VCaP (cell line): ENCODE data around the gene HNRNPUL2.
"Not testable (repeated sequence)": the region's sequence is repeated elsewhere in the genome, so short reads cannot be mapped to it uniquely, and the experiment has no call there.

Experiments
- H3K27ac ChIP-seq: fragments of 450-650 bp; 2 replicates; pipeline ENCODE4 v1.5.1; 2017
- TF ChIP-seq, protein P1 (sequence below): fragments of 450-650 bp; conservative IDR thresholded peaks from 2 replicates; pipeline ENCODE4 v1.5.1; 2017; ENCODE audit warnings: mild to moderate bottlenecking, moderate library complexity

HNRNPUL2 gene

DNA sequence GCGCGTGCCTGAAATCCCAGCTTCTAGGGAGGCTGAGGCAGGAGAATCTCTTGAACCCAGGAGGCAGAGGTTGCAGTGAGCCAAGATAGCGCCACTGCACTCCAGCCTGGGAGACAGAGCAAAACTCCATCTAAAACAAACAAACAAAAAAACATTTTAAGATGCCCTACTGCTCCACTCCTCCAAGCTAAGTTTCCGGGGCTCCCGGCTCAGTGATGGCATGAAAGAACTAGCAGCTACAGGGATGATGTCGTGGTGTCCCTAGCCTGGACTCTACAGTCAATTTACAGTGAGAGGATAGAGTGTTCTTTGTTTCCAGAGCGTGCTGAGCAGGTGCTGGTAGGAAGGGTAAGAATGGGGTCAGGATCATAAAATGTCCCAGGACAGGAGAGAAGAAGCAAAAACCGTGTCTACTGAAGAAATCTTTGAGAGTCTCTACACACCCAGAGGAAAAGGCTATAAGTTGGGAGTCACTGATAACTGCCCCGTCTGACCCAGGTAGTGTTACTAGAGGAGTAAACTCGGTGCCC, 27.9 kb upstream of the HNRNPUL2 start:
- TF ChIP-seq, protein P1, sequence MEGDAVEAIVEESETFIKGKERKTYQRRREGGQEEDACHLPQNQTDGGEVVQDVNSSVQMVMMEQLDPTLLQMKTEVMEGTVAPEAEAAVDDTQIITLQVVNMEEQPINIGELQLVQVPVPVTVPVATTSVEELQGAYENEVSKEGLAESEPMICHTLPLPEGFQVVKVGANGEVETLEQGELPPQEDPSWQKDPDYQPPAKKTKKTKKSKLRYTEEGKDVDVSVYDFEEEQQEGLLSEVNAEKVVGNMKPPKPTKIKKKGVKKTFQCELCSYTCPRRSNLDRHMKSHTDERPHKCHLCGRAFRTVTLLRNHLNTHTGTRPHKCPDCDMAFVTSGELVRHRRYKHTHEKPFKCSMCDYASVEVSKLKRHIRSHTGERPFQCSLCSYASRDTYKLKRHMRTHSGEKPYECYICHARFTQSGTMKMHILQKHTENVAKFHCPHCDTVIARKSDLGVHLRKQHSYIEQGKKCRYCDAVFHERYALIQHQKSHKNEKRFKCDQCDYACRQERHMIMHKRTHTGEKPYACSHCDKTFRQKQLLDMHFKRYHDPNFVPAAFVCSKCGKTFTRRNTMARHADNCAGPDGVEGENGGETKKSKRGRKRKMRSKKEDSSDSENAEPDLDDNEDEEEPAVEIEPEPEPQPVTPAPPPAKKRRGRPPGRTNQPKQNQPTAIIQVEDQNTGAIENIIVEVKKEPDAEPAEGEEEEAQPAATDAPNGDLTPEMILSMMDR = no peak
- H3K27ac ChIP-seq = no peak overlapping the region

DNA sequence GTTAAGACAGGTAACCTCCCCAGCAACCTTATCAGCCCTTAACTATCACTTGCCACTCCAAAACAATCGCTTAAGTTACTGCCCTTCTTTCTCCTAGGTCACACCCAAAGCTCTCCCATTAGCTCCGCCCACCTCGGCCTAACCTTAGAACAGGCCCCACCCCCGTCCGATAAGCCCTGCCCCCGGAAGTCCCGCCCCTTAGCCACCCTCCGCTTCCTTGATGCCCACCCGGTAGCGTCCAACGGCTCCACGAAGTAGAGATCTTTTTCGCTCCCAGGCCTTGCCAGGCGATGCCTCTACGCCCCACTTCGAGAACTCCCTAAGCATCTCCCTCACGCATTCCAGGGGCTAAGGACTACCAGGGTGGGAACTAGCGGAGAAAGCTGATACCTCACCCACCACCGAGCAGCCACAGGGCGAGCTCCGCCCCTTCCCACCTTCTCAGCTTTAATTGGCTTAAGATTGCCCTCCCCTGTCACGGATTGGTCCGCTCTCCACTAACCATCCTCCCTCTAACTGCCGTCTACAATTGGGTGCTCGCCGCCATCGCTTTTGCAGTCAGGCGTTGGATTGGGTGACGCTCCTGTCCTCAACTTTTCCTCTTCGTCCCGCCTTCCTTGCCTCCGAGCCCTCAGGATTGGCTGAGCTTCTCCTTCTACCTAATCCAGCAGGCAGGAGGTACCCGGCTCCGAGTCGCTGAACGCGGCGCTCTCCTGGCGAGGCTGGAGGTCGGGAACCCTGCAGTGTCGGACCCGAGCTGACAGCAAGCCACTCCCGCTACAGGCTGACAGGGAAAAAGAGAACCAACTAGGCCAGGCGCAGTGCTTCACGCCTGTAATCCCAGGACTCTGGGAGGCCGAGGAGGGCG, 26.7 kb upstream of the HNRNPUL2 start, which contains the start of gene ZBTB3:
Gene ZBTB3 (minus strand): TSS at position 425 of the 868 bp plus-strand sequence. CDS start 496 bp downstream, outside the sequence.
- TF ChIP-seq, protein P1 = no peak
- peak within 1 kb of the TSS; percentile 76 for H3K27ac ChIP-seq

DNA sequence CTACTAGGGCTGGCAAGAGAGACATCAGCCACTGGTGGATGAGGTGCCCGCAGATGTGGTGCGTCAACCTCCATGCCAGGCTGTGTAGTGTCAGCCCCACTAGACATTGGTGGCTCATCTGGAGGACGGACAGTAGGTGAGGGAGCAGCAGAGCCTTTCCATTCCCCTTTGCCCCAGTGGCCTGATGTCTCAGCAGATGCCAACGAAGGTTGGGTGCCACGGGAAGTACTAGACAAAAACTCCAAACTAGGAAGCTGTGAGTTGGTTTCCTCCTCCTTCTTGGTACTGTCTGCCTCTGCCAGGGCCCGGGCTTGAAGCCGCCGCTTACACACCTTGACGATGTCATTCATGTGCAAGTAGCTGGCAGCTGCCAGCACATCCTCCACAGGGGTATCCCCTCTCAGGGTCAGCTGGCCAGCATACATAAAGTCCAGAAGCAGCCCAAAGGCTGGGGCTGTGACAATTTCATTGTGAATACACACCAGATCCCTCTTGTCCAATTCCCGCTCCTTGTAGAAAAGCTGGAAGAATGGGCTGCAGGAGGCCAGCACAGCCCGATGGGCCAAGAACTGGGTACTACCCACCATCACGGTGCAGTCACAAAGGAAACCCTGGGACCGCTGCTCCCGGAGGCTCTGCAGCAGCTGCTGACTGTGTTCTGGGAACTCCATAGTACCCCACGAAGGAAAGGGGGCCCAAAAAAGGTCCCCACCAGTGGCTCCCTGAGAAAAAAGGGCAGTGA, 25.9 kb upstream of the HNRNPUL2 start:
- TF ChIP-seq, protein P1 = no peak
- peak overlapping the region; percentile 76 for H3K27ac ChIP-seq

DNA sequence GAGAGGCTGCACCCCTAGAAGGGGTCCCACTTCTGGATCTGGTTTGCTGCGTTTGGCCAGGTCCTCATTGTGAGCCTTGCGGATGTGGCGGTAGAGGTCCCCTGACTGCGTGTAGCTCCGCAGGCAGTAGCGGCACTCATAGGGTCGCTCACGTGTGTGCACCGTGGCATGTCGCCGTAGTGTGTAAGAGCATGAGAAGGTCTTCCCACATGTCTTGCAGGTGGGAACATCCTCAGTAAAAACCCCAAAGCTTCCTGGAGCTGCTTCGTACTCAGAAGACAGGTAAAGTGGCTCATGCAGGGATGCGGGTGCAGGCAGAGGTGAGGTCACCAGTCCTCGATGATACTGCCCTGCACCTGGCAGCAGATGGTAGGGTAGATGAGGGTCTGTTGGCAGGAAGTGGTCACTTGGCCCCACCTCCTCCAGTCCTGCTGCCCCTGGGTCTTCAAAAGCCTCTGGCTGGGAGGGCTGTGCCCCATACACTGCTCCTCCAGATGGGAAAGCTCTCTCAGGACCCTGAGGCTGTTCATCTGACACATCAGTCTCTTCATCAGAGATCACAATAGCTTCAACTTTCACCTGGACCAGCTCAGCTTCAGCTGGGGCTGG, 25.0 kb upstream of the HNRNPUL2 start:
- H3K27ac ChIP-seq = no peak overlapping the region
- TF ChIP-seq, protein P1 = no peak

DNA sequence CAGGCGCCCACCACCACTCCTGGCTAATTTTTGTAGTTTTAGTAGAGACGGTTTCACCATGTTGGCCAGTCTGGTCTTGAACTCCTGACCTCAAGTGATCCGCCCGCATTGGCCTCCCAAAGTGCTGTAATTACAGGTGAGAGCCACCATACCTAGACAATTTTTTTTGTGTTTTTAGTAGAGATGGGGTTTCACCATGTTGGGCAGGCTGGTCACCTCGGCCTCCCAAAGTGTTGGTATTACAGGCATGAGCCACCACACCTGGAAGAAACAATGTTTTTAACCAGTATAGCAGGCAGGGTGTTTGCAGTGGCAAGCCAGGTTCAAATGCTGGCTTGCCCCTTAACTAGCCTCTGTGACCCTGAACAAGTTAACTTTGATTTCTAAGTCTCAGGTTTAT, 22.7 kb upstream of the HNRNPUL2 start:
- H3K27ac ChIP-seq = not testable (repeated sequence)

DNA sequence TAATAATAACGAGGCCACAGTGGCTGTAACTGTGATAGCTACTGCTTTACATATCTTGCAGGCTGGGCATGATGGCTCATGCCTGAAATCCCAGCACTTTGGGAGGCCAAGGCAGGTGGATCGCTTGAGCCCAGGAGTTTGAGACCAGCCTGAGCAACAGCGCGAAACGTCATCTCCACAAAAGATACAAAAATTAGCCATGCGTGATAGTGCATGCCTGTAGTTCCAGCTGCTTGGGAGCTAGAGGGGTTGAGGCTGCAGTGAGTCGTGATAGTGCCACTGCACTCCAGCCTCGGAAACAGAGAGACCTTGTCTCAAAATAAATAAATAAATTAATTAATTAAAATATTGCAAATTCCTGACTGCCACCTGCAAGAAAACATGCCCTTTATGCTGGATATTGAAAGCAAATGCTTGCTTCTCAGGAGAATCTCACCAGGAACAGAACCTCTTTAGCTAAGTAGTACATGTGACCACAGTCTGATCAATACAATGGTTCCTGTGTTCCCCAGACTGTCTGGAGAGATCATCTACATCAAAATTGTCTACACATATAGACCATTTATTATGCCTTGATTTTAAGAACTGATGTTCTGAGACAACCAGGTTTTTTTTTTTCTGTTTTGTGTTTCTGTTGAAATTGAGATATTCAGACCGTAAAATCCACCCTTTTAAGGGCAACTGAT, 20.4 kb upstream of the HNRNPUL2 start:
- no peak overlapping the region for H3K27ac ChIP-seq
- TF ChIP-seq, protein P1 = no peak

- TF ChIP-seq, protein P1 = no peak
- no peak overlapping the region for H3K27ac ChIP-seq
Measured at GRCh38 chr11:62737196-62737595, 9.9 kb upstream of the HNRNPUL2 start.
